Esophagus squamous epithelium (tissue), 4 donors: ENCODE data around the gene AHI1.

Source experiments
- CTCF ChIP-seq, 6 experiments: fragments of 450-650 bp in 4 of 6; fragments of 200-600 bp in 2 of 6; sonication (generic) in 2 of 6; IDR thresholded peaks; one replicate each; pipeline ENCODE4 v1.5.1; 2016 to 2019; ENCODE audit warnings: antibody characterized with exemption in 6 of 6, mild to moderate bottlenecking in 4 of 6, moderate library complexity in 4 of 6
- POLR2A ChIP-seq, 4 donors: fragments of 450-650 bp; IDR thresholded peaks; one replicate each; pipeline ENCODE4 v1.6.1; 2017; ENCODE audit warnings: antibody characterized with exemption in 4 of 4, mild to moderate bottlenecking in 4 of 4, moderate library complexity in 3 of 4

- TF ChIP-seq CTCF (IDR thresholded peaks at IDR 0.05) = no peak
- TF ChIP-seq POLR2A (IDR thresholded peaks at IDR 0.05) = no peak
These were observed 32.6 kb upstream of the AHI1 start for GRCh38 chr6:135530113-135530512.
